C4-2B (cell line): Measurements from ENCODE around the gene NAV3.

Experiments
- H3K27ac ChIP-seq: fragments of 450-650 bp; 2 replicates; pipeline ENCODE4 v1.5.1; 2017
- ZFX ChIP-seq: fragments of 450-650 bp; IDR thresholded peaks from 2 replicates; pipeline ENCODE4 v1.6.1; 2017
- TF ChIP-seq, protein P1 (sequence below): fragments of 450-650 bp; conservative IDR thresholded peaks from 2 replicates; pipeline ENCODE4 v1.5.1; 2017; ENCODE audit warnings: mild to moderate bottlenecking

NAV3 gene

DNA sequence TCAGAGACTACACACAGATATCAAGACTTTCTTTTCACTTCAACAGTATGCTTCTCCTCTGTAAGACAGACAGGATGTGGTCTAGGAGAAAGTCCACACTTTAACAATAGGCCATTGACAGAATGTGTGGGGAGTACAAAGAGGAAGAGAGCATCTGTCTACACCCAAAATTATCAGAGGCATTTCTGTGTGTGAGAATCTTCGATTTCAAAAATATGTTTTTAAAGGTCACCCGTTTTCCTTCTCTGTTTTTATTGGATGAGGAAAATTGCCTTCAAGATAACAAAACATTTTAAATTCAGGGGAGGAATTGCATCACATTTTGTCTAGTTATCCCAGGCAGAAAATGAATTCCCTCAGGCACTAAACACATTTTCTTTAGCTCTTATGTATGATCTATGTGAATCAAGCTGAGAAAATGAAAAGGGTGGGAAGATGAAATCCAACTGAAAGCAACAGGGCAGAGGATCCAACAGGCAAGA, 16.4 kb downstream of the NAV3 start:
- TF ChIP-seq, protein P1, sequence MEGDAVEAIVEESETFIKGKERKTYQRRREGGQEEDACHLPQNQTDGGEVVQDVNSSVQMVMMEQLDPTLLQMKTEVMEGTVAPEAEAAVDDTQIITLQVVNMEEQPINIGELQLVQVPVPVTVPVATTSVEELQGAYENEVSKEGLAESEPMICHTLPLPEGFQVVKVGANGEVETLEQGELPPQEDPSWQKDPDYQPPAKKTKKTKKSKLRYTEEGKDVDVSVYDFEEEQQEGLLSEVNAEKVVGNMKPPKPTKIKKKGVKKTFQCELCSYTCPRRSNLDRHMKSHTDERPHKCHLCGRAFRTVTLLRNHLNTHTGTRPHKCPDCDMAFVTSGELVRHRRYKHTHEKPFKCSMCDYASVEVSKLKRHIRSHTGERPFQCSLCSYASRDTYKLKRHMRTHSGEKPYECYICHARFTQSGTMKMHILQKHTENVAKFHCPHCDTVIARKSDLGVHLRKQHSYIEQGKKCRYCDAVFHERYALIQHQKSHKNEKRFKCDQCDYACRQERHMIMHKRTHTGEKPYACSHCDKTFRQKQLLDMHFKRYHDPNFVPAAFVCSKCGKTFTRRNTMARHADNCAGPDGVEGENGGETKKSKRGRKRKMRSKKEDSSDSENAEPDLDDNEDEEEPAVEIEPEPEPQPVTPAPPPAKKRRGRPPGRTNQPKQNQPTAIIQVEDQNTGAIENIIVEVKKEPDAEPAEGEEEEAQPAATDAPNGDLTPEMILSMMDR, result no peak
- TF ChIP-seq ZFX, result no peak
- H3K27ac ChIP-seq, result no peak overlapping the region

DNA sequence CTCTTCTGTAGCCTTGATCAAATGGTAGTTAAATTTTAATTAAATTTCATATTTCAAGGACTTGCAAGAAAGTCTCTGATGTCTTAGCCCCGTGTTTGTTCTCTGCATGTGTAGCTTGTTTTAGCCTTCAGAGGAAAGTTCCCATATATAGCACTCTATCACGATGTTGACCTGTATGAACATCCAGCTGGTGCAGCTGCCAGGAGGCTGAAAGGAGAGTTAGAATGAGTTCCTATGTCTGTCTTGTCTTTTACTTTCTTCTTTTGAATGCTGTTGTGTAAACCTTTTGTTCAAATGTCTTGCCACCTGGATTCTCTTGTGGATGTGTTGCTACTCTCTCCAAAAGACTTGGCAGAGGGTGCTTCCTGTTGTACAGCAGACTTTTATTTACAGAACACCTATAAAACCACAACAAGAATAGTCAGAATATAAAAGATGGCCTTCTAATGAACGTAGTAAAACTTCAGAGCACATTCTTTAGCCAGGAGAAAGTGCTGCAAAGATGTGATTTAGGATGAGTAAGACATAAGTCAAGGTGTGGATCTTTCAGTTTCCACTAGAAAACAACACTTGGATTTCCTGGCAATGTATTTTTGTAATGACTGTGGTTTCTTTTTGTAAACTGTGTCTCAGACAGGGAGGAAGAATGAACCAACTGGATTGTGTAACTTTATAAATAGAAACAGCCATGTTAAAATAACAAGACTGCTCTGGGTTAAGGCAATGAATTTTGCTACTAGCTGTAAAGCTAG, 17.2 kb downstream of the NAV3 start:
- TF ChIP-seq ZFX, result no peak
- TF ChIP-seq, protein P1, result no peak
- peak overlapping the region; percentile 42; the same call in 1 of the 2 replicates for H3K27ac ChIP-seq

DNA sequence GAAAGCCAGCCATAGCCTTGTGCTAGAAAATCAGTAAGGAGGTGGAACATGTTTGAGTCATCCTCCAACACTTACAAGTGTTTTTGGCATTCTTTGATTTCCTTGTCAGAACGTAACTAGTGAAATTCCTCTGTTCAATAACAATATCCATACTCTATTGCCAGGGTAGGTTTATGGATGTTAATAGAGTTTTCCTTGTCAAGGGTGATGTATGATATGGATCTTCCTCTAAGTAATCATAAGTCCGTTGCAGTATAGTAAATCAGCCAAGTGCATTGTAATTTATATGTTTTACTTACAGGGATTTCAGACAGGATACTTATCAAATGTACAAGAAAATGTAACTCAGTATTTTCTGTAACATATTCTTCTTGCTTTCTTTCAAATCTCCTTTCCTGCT, 19.4 kb downstream of the NAV3 start:
- no peak for TF ChIP-seq ZFX
- TF ChIP-seq, protein P1, result no peak
- no peak overlapping the region for H3K27ac ChIP-seq

GRCh38 chr12:77850698-77851097, 20.0 kb downstream of the NAV3 start:
- no peak for TF ChIP-seq ZFX
- TF ChIP-seq, protein P1, result no peak
- no peak overlapping the region for H3K27ac ChIP-seq

DNA sequence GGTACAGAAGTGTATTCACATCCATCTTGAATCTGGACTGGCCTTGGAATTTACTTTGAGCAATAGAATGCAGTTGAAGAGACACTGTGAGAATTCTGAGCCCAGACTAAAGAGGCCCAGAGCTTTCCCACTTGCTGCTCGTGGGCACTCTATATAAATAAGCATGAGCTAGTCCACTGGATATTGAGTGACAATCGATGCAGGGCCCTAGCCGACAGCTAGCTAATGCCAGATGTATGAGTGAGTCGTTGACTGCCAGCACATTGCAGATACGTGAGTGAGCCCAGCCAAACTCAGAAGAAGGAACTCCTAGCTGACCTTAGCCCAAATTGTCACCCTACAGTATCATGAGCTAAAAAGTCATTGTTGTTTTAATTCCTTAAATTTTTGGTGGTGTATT, 24.9 kb downstream of the NAV3 start:
- no peak for TF ChIP-seq ZFX
- TF ChIP-seq, protein P1, result no peak
- no peak overlapping the region for H3K27ac ChIP-seq

DNA sequence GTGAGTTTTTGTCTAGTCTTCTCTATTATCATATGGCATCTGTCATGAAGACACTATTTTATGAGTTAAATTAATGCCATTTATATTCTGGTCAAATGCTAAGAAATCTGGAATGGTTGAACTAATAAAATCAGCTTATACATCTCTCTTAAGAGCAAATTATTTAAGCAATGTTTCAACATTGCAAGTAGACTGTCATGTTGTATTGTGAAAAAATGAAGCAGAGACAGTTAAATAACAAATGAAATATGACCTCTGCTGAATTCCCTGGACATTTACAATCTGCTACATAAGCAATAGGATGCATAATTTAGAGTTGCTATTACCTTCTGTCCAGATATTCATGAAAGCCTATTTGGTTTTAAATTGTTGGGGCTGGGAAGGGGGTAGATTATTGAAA, 30.6 kb downstream of the NAV3 start:
- H3K27ac ChIP-seq, result no peak overlapping the region
- no peak for TF ChIP-seq ZFX
- TF ChIP-seq, protein P1, result no peak

GRCh38 chr12:77865178-77865577, 34.5 kb downstream of the NAV3 start:
- no peak for TF ChIP-seq ZFX
- TF ChIP-seq, protein P1, result no peak
- H3K27ac ChIP-seq, result no peak overlapping the region
